HPDE6-E6E7 (cell line): ENCODE results near the gene DPYD.

ENCODE experiments used
- DNase-seq: peaks from one replicate; pipeline ENCODE4 v3.0.0; 2011; ENCODE audit warnings: missing footprints; ENCODE audit errors: extremely low spot score

DPYD gene

DNA sequence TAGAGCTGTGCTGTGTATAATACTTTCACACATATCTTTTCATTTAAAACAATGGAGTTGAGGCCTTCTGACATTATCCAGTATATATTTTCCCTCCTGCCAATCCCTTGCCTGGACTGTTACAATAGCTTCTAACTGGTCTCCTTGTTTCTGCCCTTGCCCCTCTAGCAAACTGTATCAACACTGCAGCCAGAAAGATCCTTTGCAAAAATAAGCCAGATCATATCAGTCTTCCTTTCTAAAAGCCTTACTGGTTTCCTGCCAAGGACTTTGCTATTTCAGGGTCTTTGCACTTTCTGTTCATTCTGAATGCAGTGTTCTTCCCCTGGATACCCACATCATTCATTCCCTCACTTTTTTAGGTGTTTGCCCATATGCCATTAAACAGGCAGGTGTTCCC, 829.2 kb downstream of the DPYD start:
- no peak for DNase-seq

GRCh38 chr1:97091263-97091662, 829.6 kb downstream of the DPYD start:
- no peak for DNase-seq

GRCh38 chr1:97090725-97091124, 830.1 kb downstream of the DPYD start:
- no peak for DNase-seq

DNA sequence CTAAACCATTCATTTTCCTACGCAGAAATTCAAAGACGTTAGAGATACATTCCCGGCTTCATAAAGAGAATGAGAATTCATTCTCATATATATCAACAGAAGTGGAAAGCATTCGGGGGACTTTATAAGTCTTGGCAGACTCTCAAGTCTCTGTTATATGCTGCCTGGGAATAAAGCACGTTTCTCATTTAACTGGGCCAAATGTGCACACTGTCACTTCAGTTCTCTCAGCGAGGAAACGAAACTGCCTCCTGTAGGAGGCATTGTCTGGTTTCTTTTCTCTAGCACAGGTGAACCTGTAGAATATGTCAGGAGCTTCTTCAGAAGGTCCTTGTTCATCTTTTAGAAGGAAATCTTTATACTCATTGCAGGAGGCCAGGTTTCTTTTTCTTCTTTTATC, 831.7 kb downstream of the DPYD start:
- DNase-seq = no peak

DNA sequence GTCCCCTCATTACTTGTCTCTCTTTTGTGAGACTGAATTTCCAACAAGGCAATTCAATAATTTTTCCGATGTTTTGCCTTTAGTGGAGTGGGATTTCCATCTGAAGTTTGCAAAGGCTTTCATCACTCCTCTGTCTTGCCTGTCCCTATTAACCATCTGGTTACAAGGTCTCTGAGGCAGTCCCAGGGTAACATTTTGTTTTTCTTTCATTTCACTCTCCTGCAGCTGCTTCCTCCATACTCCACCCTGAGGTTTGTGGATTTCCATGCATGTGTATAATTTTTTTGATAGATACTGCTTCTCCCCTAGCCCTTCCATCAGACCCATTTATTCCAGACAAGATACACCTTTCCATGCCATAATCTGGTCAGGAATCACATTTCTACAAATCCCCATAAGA, 832.4 kb downstream of the DPYD start:
- no peak for DNase-seq

- no peak for DNase-seq
Measured at GRCh38 chr1:97084546-97084945, 836.3 kb downstream of the DPYD start.

DNA sequence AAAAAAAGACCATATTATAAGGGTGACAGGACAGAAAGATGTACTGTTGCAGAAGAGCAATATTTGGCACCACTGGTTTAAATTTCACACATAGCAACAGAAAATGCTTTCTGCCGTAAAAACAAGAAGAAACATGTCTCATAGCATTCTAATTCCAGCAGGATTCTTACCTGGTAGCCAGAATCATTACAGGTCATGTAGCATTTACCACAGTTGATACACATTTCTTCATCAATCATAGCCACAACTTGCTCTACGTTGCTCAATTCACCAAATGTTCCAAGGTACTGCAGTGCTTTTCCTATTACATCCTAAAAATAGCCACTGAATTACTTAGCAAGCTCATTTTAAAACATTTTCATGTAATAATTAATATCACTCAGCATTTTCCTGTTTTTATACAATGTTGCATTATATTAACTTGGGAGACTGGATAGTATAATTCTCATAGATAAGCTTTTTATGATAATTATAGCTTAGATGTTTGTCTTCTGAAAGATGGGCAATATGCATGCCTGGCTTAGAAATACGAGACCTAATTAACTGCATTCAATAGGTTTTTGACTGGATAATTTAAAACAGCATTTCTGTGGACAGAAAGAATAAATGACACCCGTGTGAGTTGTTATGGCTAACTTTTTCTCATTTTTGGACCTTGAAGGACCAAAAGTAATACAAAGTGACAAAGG, 838.5 kb downstream of the DPYD start:
- DNase-seq = peak; percentile 13

- no peak for DNase-seq
Measured at GRCh38 chr1:97078872-97079271, 842.0 kb downstream of the DPYD start.

- DNase-seq = no peak
Measured at GRCh38 chr1:97077221-97077620, 843.6 kb downstream of the DPYD start.

DNA sequence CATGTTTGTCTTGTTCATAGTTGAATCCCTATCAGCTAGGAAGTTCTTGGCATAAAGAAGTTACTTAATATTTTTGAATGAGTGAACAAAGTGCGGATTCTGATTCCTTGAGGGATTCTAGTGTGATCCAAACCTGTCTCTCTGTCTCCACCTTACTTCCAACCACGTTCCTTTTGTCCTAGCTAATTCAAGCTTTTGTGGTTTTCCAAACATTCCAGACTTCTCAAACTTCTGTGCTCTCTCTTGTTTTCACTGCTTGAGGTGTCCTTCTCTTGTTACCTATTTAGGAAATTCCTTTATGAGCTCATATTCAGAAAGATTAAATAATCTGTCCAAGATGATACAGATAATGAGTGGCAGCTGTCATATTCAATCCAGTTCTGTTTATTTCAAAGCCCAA, 846.1 kb downstream of the DPYD start:
- DNase-seq = no peak

GRCh38 chr1:97073936-97074335, 846.9 kb downstream of the DPYD start:
- no peak for DNase-seq

DNA sequence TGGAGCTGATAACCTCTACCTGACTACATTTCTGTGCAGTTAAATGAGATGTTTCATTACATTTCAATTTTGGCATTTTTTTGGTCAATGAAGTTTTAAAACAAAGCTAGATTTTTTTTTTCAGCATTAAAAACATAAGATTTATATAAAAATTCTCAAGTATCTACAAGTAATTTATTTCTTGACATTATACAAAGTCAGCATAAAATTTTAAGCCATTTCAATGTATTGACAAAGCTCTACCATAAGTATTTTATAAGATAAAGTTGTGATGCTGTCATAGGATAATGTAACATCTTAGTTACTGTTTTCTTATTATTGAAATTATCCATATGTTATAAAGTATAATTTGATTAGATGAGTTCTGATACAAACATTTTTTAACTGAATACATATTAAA, 847.7 kb downstream of the DPYD start:
- no peak for DNase-seq

DNA sequence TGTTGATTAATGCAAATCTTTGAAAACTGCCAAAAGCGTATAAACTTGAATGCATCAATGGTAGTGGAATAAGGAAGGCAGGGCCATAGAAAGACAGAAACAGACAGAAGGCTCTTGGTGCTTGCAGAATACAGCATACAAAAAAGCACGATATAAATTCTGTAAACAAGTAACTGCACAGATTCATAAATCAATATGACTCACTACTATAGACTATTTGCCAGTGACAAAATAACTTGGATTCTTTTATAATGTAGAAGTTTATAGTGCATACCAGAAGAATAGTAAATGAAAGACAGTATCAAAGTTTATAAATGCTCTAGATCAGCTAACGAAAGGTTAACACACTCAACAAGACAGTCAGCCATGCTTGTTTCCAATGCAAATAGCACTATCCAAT, 849.7 kb downstream of the DPYD start:
- no peak for DNase-seq

- no peak for DNase-seq
Measured at GRCh38 chr1:97070376-97070775, 850.5 kb downstream of the DPYD start.

GRCh38 chr1:97069312-97069711, 851.5 kb downstream of the DPYD start:
- no peak for DNase-seq

DNA sequence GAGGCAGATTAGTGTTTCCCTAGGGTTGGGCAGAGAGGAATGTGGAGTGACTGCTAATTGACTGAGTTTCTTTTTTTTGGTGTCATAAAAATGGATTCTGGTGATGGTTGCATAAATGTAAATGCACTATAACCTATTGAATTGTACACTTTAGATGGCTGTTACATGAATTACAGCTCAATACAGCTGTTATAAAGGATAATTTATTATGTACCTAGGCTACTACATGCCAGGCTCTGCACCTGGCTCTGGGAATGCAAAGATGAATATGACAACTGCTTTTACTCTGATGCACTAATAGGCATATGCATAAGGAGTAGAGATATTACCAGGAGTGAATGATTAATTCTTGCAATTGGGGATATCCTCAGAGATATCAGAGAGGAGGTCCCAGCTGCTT, 854.0 kb downstream of the DPYD start:
- DNase-seq = no peak

DNA sequence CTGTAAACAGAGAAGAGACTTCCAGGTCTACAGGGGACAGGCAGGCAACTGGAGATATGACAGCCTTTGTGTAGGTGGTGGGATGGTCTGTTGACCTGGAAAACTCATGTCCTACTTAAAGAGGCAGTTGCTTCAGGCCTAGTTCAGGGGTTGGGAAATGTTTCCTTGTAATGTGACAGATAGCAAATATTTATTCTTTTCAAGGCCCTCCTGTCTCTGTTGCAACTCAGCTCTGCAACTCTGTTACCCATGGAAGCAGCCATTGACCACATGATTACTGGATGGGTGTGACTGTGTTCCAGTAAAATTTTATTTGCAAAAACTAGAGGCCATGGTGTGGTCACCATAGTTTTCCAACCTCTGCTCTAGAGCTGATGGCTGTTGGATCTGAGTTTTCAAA, 857.3 kb downstream of the DPYD start:
- no peak for DNase-seq

DNA sequence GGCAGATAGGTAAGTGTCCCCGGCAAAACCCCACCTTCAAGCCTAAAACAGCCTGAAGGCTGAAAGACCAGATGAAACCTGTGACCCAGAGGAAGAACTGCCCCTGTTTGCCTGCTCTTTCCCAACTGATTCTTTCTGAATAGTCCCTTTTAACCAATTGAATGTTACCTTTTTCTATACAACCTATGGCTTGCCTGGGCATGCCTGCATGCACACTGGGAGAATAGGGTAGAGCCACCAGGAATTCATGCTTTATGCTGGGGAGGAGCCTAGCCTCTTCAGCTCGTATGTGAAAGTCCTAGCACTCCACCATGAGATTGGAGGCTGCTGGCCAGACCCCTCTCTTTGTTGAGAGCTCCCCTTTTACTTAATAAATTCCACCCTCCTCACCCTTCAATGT, 859.2 kb downstream of the DPYD start:
- DNase-seq = no peak

DNA sequence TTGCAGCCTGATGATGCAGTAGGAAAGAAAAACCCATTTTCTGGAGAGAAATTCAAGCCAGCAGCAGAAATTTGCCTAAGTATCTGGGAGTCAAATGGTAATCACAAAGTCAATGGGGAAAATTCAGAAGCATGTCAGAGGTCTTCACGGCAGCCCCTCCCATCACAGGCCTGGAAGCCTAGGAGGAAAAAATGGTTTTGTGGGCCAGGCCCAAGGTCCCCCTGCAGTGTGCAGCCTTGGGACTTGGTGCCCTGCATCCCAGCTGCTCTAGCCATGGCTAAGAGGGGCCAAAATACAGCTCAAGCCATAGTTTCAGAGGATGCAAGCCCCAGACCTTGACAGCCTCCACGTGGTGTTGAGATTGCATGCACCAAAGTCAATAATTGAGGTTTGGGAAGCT, 864.4 kb downstream of the DPYD start:
- no peak for DNase-seq

GRCh38 chr1:97053268-97053667, 867.6 kb downstream of the DPYD start:
- DNase-seq = no peak

GRCh38 chr1:97051823-97052222, 869.0 kb downstream of the DPYD start:
- no peak for DNase-seq

- no peak for DNase-seq
Measured at GRCh38 chr1:97050506-97050905, 870.3 kb downstream of the DPYD start.

- DNase-seq = no peak
Measured at GRCh38 chr1:97047421-97047793, 873.4 kb downstream of the DPYD start.

DNA sequence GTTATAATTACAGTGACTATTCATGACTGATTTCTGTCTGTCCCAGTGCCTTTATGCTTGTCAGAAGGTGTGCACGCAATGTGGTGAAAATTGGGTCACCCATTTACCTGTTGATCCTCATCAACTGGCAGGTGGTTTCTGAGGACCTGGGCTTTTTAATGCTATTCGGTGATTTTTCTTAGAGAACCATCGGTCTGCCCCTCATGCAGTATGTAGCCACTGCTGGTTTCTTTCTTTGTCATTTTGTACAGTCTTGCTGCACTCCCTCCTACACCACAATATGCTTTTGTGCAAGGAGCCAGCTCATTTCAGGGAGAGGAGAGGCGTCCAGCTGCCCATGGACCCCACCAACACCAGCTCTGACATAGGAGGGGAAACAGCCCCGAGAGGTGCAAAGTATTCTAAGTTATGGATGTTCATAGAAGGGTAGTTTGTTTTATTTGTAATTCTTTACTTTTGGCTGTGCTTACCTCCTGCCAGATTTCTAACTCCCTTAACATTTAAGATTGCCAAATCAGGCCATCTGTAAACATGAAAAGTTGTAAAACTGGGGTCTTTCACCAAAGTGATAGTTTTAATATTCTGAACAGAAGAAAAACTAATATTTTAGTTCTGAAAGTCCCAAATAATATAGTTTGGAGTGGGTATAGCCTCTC, 873.9 kb downstream of the DPYD start:
- no peak for DNase-seq
